Measurements from ENCODE around the gene ST6GALNAC4. TPM values are rescaled to one million over a fixed set of nuclear protein-coding genes. Genes with fewer than 3 reads are reported as not detected.

ST6GALNAC4 gene
- total and polyA plus RNA-seq, 3 experiments from 2014 or later: 28.7 to 43.2 (median 32.9) TPM

GRCh38 chr9:127953768-127954505, 37.1 kb upstream of the ST6GALNAC4 start:
- Mint-ChIP-seq H3K27ac (peak overlapping the region; percentile 65 to 92 (median 77)), H3K9me3 (no peaks in the 10 kb centered on the region), H3K36me3 (peaks cover 0 to 55% (median 4%) of the 10 kb centered on the region in 3 donors), H3K4me3 (peak overlapping the region in 4 of 7 donors; percentile 20 to 77 (median 50)), H3K27me3 (no peaks in the 10 kb centered on the region), H3K4me1 (peaks cover 62 to 88% (median 73%) of the 10 kb centered on the region in 3 donors)
- H3K9me3 ChIP-seq (ENCODE audit: low read length): no peaks in the 10 kb centered on the region
- ChIA-PET POLR2A (interaction anchor here (0.5 to 0.9 kb wide), 3 partner anchors 10 to 560 kb away, joined by 4 to 6 read pairs (median 4); no protein-coding TSS in a partner anchor), CTCF (interaction anchor here (0.9 to 27.7 kb wide), 10 partner anchors 8 to 168 kb away, joined by 3 to 485 read pairs (median 12); partner anchors contain the start of genes EEIG1 and NAIF1)
- H3K4me1 ChIP-seq (ENCODE audit: insufficient read depth, low read length): peaks cover 95% of the 10 kb centered on the region
- no peaks in the 10 kb centered on the region for H3K27me3 ChIP-seq (ENCODE audit: insufficient read depth, low read length, poor library complexity, severe bottlenecking)
- no peak for DNase-seq
- no peak overlapping the region for H3K27ac ChIP-seq (ENCODE audit: low read depth, low read length)
- peaks cover 23% of the 10 kb centered on the region for H3K36me3 ChIP-seq (ENCODE audit: insufficient read depth, low read length)
- no peak overlapping the region for H3K4me3 ChIP-seq (ENCODE audit: low read length)

- Mint-ChIP-seq H3K4me1 (peaks cover 59 to 86% (median 69%) of the 10 kb centered on the region in 3 donors), H3K9me3 (no peaks in the 10 kb centered on the region), H3K4me3 (peak overlapping the region in 2 of 7 donors; percentile 19 to 20), H3K27me3 (no peaks in the 10 kb centered on the region), H3K27ac (peak overlapping the region; percentile 7 to 92 (median 68)), H3K36me3 (peaks cover 0 to 59% (median 7%) of the 10 kb centered on the region in 3 donors)
- CTCF ChIA-PET: interaction anchor here (1.2 to 27.7 kb wide), 6 partner anchors 11 to 164 kb away, joined by 3 to 485 read pairs (median 45); partner anchors contain the start of gene EEIG1
- H3K27me3 ChIP-seq (ENCODE audit: insufficient read depth, low read length, poor library complexity, severe bottlenecking): no peaks in the 10 kb centered on the region
- H3K9me3 ChIP-seq (ENCODE audit: low read length): no peaks in the 10 kb centered on the region
- POLR2A ChIA-PET: no interaction called here
- H3K27ac ChIP-seq (ENCODE audit: low read depth, low read length): no peak overlapping the region
- peaks cover 93% of the 10 kb centered on the region for H3K4me1 ChIP-seq (ENCODE audit: insufficient read depth, low read length)
- no peak overlapping the region for H3K4me3 ChIP-seq (ENCODE audit: low read length)
- peaks cover 29% of the 10 kb centered on the region for H3K36me3 ChIP-seq (ENCODE audit: insufficient read depth, low read length)
- no peak for DNase-seq
These were observed 36.3 kb upstream of the ST6GALNAC4 start for GRCh38 chr9:127953154-127953553.

- Histone ChIP-seq H3K27me3 (ENCODE audit: insufficient read depth, low read length, poor library complexity, severe bottlenecking) (no peaks in the 10 kb centered on the region), H3K9me3 (ENCODE audit: low read length) (no peaks in the 10 kb centered on the region), H3K27ac (ENCODE audit: low read depth, low read length) (no peak overlapping the region), H3K4me1 (ENCODE audit: insufficient read depth, low read length) (peaks cover 75% of the 10 kb centered on the region), H3K4me3 (ENCODE audit: low read length) (no peak overlapping the region), H3K36me3 (ENCODE audit: insufficient read depth, low read length) (peaks cover 49% of the 10 kb centered on the region)
- ChIA-PET CTCF (interaction anchor here (0.9 to 27.7 kb wide), 3 partner anchors 7 to 81 kb away, joined by 4 to 485 read pairs (median 63); no protein-coding TSS in a partner anchor), POLR2A (interaction anchor here (1.1 kb wide), 1 partner anchor 12 kb away, joined by 3 read pairs; no protein-coding TSS in a partner anchor)
- H3K4me3 Mint-ChIP-seq: peak overlapping the region in 1 of 7 donors; percentile 35
- H3K27ac Mint-ChIP-seq: peak overlapping the region in 7 of 8 donors; percentile 9 to 90 (median 75)
- DNase-seq: no peak
- H3K4me1 Mint-ChIP-seq: peaks cover 45 to 73% (median 49%) of the 10 kb centered on the region in 3 donors
- peaks cover 0 to 77% (median 5%) of the 10 kb centered on the region in 3 donors for H3K36me3 Mint-ChIP-seq
- no peaks in the 10 kb centered on the region for H3K27me3 Mint-ChIP-seq
- no peaks in the 10 kb centered on the region for H3K9me3 Mint-ChIP-seq
These were observed 33.9 kb upstream of the ST6GALNAC4 start for GRCh38 chr9:127950513-127951289.

- no peak overlapping the region for H3K27ac ChIP-seq (ENCODE audit: low read depth, low read length)
- no peaks in the 10 kb centered on the region for H3K9me3 ChIP-seq (ENCODE audit: low read length)
- Mint-ChIP-seq H3K27ac (peak overlapping the region in 5 of 8 donors; percentile 42 to 90 (median 68)), H3K9me3 (no peaks in the 10 kb centered on the region), H3K4me1 (peaks cover 39 to 67% (median 43%) of the 10 kb centered on the region in 3 donors), H3K27me3 (no peaks in the 10 kb centered on the region), H3K4me3 (no peak overlapping the region), H3K36me3 (peaks cover 0 to 81% (median 4%) of the 10 kb centered on the region in 3 donors)
- peaks cover 56% of the 10 kb centered on the region for H3K36me3 ChIP-seq (ENCODE audit: insufficient read depth, low read length)
- H3K4me3 ChIP-seq (ENCODE audit: low read length): no peak overlapping the region
- ChIA-PET POLR2A (interaction anchor here (0.7 to 1.1 kb wide), 3 partner anchors 13 to 153 kb away, joined by 3 to 8 read pairs (median 3); no protein-coding TSS in a partner anchor), CTCF (interaction anchor here (0.9 to 27.7 kb wide), 4 partner anchors 8 to 81 kb away, joined by 3 to 485 read pairs (median 4); no protein-coding TSS in a partner anchor)
- H3K4me1 ChIP-seq (ENCODE audit: insufficient read depth, low read length): peaks cover 67% of the 10 kb centered on the region
- no peaks in the 10 kb centered on the region for H3K27me3 ChIP-seq (ENCODE audit: insufficient read depth, low read length, poor library complexity, severe bottlenecking)
- peak in 1 of 5 donors; percentile 53 for DNase-seq
These were observed 33.1 kb upstream of the ST6GALNAC4 start for GRCh38 chr9:127949827-127950512.

GRCh38 chr9:127947841-127948710, 31.2 kb upstream of the ST6GALNAC4 start:
- no peak overlapping the region for H3K4me3 Mint-ChIP-seq
- H3K27ac ChIP-seq (ENCODE audit: low read depth, low read length): no peak overlapping the region
- CTCF ChIA-PET: interaction anchor here (27.7 kb wide), 1 partner anchor 83 kb away, joined by 485 read pairs; no protein-coding TSS in a partner anchor
- DNase-seq: no peak
- peaks cover 74% of the 10 kb centered on the region for H3K36me3 ChIP-seq (ENCODE audit: insufficient read depth, low read length)
- POLR2A ChIA-PET: interaction anchor here (0.6 kb wide), 1 partner anchor 49 kb away, joined by 7 read pairs; no protein-coding TSS in a partner anchor
- H3K27me3 Mint-ChIP-seq: no peaks in the 10 kb centered on the region
- peaks cover 5 to 88% (median 13%) of the 10 kb centered on the region in 3 donors for H3K36me3 Mint-ChIP-seq
- H3K27me3 ChIP-seq (ENCODE audit: insufficient read depth, low read length, poor library complexity, severe bottlenecking): no peaks in the 10 kb centered on the region
- no peaks in the 10 kb centered on the region for H3K9me3 ChIP-seq (ENCODE audit: low read length)
- H3K27ac Mint-ChIP-seq: peak overlapping the region in 6 of 8 donors; percentile 18 to 76 (median 56)
- H3K4me3 ChIP-seq (ENCODE audit: low read length): no peak overlapping the region
- peaks cover 29 to 63% (median 36%) of the 10 kb centered on the region in 3 donors for H3K4me1 Mint-ChIP-seq
- H3K9me3 Mint-ChIP-seq: no peaks in the 10 kb centered on the region
- H3K4me1 ChIP-seq (ENCODE audit: insufficient read depth, low read length): peaks cover 60% of the 10 kb centered on the region

- Mint-ChIP-seq H3K4me3 (no peak overlapping the region), H3K27me3 (no peaks in the 10 kb centered on the region), H3K36me3 (peaks cover 8 to 91% (median 14%) of the 10 kb centered on the region in 3 donors), H3K4me1 (peaks cover 27 to 59% (median 35%) of the 10 kb centered on the region in 3 donors), H3K9me3 (no peaks in the 10 kb centered on the region), H3K27ac (peak overlapping the region in 3 of 8 donors; percentile 24 to 63 (median 55))
- ChIA-PET POLR2A (no interaction called here), CTCF (interaction anchor here (1.0 to 27.7 kb wide), 2 partner anchors 50 to 84 kb away, joined by 3 to 485 read pairs; no protein-coding TSS in a partner anchor)
- Histone ChIP-seq H3K9me3 (ENCODE audit: low read length) (no peaks in the 10 kb centered on the region), H3K4me1 (ENCODE audit: insufficient read depth, low read length) (peaks cover 55% of the 10 kb centered on the region), H3K27ac (ENCODE audit: low read depth, low read length) (no peak overlapping the region), H3K27me3 (ENCODE audit: insufficient read depth, low read length, poor library complexity, severe bottlenecking) (no peaks in the 10 kb centered on the region), H3K36me3 (ENCODE audit: insufficient read depth, low read length) (peaks cover 81% of the 10 kb centered on the region), H3K4me3 (ENCODE audit: low read length) (no peak overlapping the region)
- no peak for DNase-seq
These were observed 29.9 kb upstream of the ST6GALNAC4 start for GRCh38 chr9:127946728-127947127.
